HEK293 (cell line): ENCODE results near the gene BTBD7.

Experiments
- CTCF ChIA-PET: fragments of 350-600 bp; formaldehyde crosslinking; extraction: SDS; loops from one replicate; lab custom pipeline; 2021; ENCODE audit warnings: antibody characterized with exemption; lab: Yijun Ruan, JAX
- POLR2A ChIA-PET: fragments of 300-600 bp; formaldehyde crosslinking; extraction: SDS; loops from one replicate; lab custom pipeline; 2020; ENCODE audit warnings: antibody characterized with exemption, inconsistent platforms; lab: Yijun Ruan, JAX
- H3K27ac ChIP-seq: fragments of 200-500 bp; sonication (Bioruptor generic); 2 replicates; pipeline ENCODE4 v1.5.1; 2014; ENCODE audit warnings: low read depth, low read length, control low read depth, inconsistent platforms; ENCODE audit errors: extremely low read depth
- H3K36me3 ChIP-seq, 2 experiments: fragments of 200-500 bp in 1 of 2; sonication (Bioruptor generic) in 1 of 2; 1 replicate in 1 of 2; 2 replicates in 1 of 2; pipeline ENCODE4 v1.5.1; 2014 to 2017; ENCODE audit warnings: inconsistent platforms in 2 of 2, low read length in 2 of 2; ENCODE audit not compliant: control insufficient read depth in 2 of 2, insufficient read depth in 1 of 2
- H3K4me1 ChIP-seq: fragments of 200-500 bp; sonication (Bioruptor generic); 2 replicates; pipeline ENCODE4 v1.5.1; 2014; ENCODE audit warnings: mild to moderate bottlenecking, low read length, inconsistent platforms; ENCODE audit not compliant: control insufficient read depth, insufficient read depth
- H3K4me3 ChIP-seq: 2 replicates; pipeline ENCODE4 v1.5.1; 2011; ENCODE audit warnings: low read depth, mild to moderate bottlenecking, control low read depth, low read length, moderate library complexity
- H3K9me3 ChIP-seq: fragments of 200-500 bp; sonication (Bioruptor generic); 2 replicates; pipeline ENCODE4 v1.5.1; 2014; ENCODE audit warnings: low read depth, low read length, inconsistent platforms; ENCODE audit not compliant: control insufficient read depth, insufficient read depth
- GLIS2 ChIP-seq: fragments of 450-650 bp; formaldehyde crosslinking; IDR thresholded peaks from 2 replicates; pipeline ENCODE4 v1.5.1; 2016; ENCODE audit warnings: missing biosample characterization, missing genetic modification characterization
- IKZF3 ChIP-seq: fragments of 450-650 bp; IDR thresholded peaks from 2 replicates; pipeline ENCODE4 v1.5.0; 2018; ENCODE audit warnings: missing biosample characterization, mild to moderate bottlenecking, missing genetic modification characterization, moderate library complexity
- MEIS1 ChIP-seq: sonication (generic); formaldehyde crosslinking; IDR thresholded peaks from 2 replicates; pipeline ENCODE4 v1.8.1; 2022; ENCODE audit warnings: missing genetic modification reagents, mild to moderate bottlenecking, borderline replicate concordance
- PRDM1 ChIP-seq: fragments of 450-650 bp; formaldehyde crosslinking; IDR thresholded peaks from 2 replicates; pipeline ENCODE4; 2016; ENCODE audit warnings: missing biosample characterization, missing genetic modification characterization
- ZNF140 ChIP-seq: fragments of 450-650 bp; formaldehyde crosslinking; IDR thresholded peaks from 2 replicates; pipeline ENCODE4 v1.5.1; 2016; ENCODE audit warnings: missing biosample characterization, missing genetic modification characterization
- ZNF184 ChIP-seq: fragments of 450-650 bp; IDR thresholded peaks from 2 replicates; pipeline ENCODE4 v1.5.1; 2018; ENCODE audit warnings: missing biosample characterization, mild to moderate bottlenecking, missing genetic modification characterization
- ZNF211 ChIP-seq: fragments of 450-650 bp; formaldehyde crosslinking; IDR thresholded peaks from 2 replicates; pipeline ENCODE4 v1.5.1; 2016; ENCODE audit warnings: low read depth, missing biosample characterization, missing genetic modification characterization
- ZNF311 ChIP-seq: fragments of 450-650 bp; formaldehyde crosslinking; IDR thresholded peaks from 2 replicates; pipeline ENCODE4 v1.5.1; 2017; ENCODE audit warnings: missing biosample characterization, missing genetic modification characterization, borderline replicate concordance
- ZNF354C ChIP-seq: fragments of 450-650 bp; formaldehyde crosslinking; IDR thresholded peaks from 2 replicates; pipeline ENCODE4 v1.5.1; 2016; ENCODE audit warnings: missing biosample characterization, missing genetic modification characterization, low read depth, borderline replicate concordance
- ZNF37A ChIP-seq: fragments of 450-650 bp; IDR thresholded peaks from 2 replicates; pipeline ENCODE4 v1.5.1; 2018; ENCODE audit warnings: missing biosample characterization, missing genetic modification characterization
- ZNF394 ChIP-seq: fragments of 450-650 bp; formaldehyde crosslinking; IDR thresholded peaks from 2 replicates; pipeline ENCODE4 v1.5.1; 2016; ENCODE audit warnings: missing biosample characterization, missing genetic modification characterization, mild to moderate bottlenecking, moderate library complexity, borderline replicate concordance
- ZNF473 ChIP-seq: fragments of 450-650 bp; formaldehyde crosslinking; IDR thresholded peaks from 2 replicates; pipeline ENCODE4 v1.5.1; 2017; ENCODE audit warnings: missing biosample characterization, missing genetic modification characterization
- ZNF510 ChIP-seq: fragments of 450-650 bp; formaldehyde crosslinking; IDR thresholded peaks from 2 replicates; pipeline ENCODE4 v1.5.1; 2018; ENCODE audit warnings: mild to moderate bottlenecking, missing genetic modification characterization, missing biosample characterization; ENCODE audit not compliant: insufficient replicate concordance
- ZNF600 ChIP-seq: fragments of 450-650 bp; formaldehyde crosslinking; IDR thresholded peaks from 2 replicates; pipeline ENCODE4 v1.5.1; 2016; ENCODE audit warnings: missing biosample characterization, missing genetic modification characterization
- ZNF610 ChIP-seq: fragments of 450-650 bp; formaldehyde crosslinking; IDR thresholded peaks from 2 replicates; pipeline ENCODE4 v1.5.1; 2016; ENCODE audit warnings: missing biosample characterization, missing genetic modification characterization, borderline replicate concordance
- ZNF654 ChIP-seq: fragments of 450-650 bp; formaldehyde crosslinking; IDR thresholded peaks from 2 replicates; pipeline ENCODE4 v1.5.1; 2016; ENCODE audit warnings: low read depth, missing biosample characterization, missing genetic modification characterization
- ZNF664 ChIP-seq: fragments of 450-650 bp; formaldehyde crosslinking; IDR thresholded peaks from 2 replicates; pipeline ENCODE4 v1.5.1; 2016; ENCODE audit warnings: missing biosample characterization, missing genetic modification characterization
- ZNF76 ChIP-seq: fragments of 450-650 bp; formaldehyde crosslinking; IDR thresholded peaks from 2 replicates; pipeline ENCODE4; 2016; ENCODE audit warnings: low read depth, missing biosample characterization, missing genetic modification characterization, borderline replicate concordance
- TF ChIP-seq, protein P1 (sequence below): fragments of 450-650 bp; formaldehyde crosslinking; IDR thresholded peaks from 2 replicates; pipeline ENCODE4 v1.5.1; 2016; ENCODE audit warnings: missing biosample characterization, missing genetic modification characterization
- TF ChIP-seq, protein P2 (sequence below): fragments of 450-650 bp; IDR thresholded peaks from 2 replicates; pipeline ENCODE4 v1.5.1; 2018; ENCODE audit warnings: missing biosample characterization, missing genetic modification characterization

Gene BTBD7

DNA sequence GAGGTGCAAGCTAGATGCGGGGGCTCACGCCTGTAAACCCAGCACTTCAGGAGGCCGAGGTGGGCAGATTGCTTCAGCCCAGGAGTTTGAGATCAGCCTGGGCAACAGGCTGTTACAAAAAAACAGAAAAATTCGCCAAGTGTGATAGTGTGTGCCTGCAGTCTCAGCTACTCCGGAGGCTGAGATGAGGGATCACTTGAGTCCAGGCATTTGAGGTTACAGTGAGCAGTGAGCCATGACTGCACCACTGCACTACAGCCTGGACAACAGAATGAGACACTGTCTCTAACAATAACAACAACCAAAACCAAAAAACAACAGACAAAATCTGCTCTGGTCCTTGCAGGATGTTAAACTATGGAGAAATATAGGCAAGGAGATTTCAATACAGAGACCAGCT is 13.9 kb downstream of the BTBD7 start:
- peak; percentile 54; the same call in 1 of the 2 replicates for TF ChIP-seq ZNF394 (tag by site-specific recombination)
- no peak for TF ChIP-seq ZNF654 (tag by site-specific recombination)
- TF ChIP-seq ZNF311 (tag by site-specific recombination): no peak
- Histone ChIP-seq H3K4me3 (no peak overlapping the region), H3K27ac (no peak overlapping the region), H3K36me3 (peaks cover 0 to 9% of the 10 kb centered on the region in 2 experiments; a peak in 1 of 3 replicates), H3K9me3 (no peaks in the 10 kb centered on the region), H3K4me1 (peaks cover 15% of the 10 kb centered on the region)
- ChIA-PET POLR2A (interaction anchor here (0.6 kb wide), 1 partner anchor 79 kb away, joined by 3 read pairs; no protein-coding TSS in a partner anchor), CTCF (no interaction called here)

DNA sequence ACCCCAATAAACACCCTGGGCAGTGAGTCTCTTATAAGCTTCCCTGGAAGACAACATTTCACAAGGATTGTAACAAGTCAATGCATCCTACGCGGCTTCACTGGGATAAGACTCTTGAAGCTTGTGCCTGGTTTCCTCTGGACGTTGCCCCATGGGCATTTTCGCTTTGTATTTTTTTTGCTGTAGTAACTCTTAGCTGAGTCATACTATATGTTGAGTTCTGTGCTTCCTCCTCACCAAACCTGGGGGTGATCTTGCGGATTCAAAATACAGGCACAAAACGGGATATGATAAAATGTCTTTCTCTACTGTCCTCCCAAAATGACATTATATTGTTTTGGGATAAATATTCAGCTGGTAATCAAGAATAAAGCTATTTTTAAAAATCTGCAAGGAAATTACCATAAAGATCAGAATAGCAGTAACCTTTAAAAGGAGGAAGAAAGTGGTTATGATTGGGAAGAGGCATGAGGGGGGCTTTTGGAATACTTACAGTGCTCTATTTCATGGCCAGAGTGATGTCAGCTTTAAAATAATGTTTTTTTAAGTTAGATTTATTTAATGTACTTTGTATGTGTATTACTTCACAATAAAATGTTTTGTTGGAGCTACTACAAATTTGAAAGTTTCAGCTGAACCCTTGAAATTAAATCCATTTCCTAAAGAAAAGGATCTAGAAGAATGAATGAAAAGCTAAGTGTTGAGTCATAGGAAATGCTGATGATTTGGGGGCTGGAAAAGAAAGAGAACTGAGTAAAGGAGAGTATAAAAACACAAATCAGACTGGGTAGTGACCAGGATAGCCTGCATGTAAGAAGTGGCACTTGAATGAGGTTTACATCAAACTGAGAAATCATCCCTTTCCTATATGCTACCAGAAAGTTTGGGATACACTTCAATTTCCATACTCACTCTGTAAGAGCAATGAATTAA is 14.7 kb downstream of the BTBD7 start:
- peaks cover 0 to 9% of the 10 kb centered on the region in 2 experiments; a peak in 1 of 3 replicates for H3K36me3 ChIP-seq
- ChIA-PET POLR2A (interaction anchor here (0.6 to 1.4 kb wide), 2 partner anchors 19 to 79 kb away, joined by 3 read pairs; no protein-coding TSS in a partner anchor), CTCF (interaction anchor here (0.6 to 1.5 kb wide), 4 partner anchors 14 to 219 kb away, joined by 3 to 4 read pairs (median 3); no protein-coding TSS in a partner anchor)
- H3K9me3 ChIP-seq: no peaks in the 10 kb centered on the region
- TF ChIP-seq ZNF394 (tag by site-specific recombination) (no peak), ZNF664 (tag by site-specific recombination) (no peak), ZNF354C (no peak), GLIS2 (tag by site-specific recombination) (no peak), ZNF211 (tag by site-specific recombination) (no peak), ZNF610 (tag by site-specific recombination) (no peak), ZNF184 (tag by site-specific recombination) (no peak)
- TF ChIP-seq, all 188 proteins: peak for 0
- no peak overlapping the region for H3K4me3 ChIP-seq
- H3K4me1 ChIP-seq: peaks cover 15% of the 10 kb centered on the region
- H3K27ac ChIP-seq: no peak overlapping the region

DNA sequence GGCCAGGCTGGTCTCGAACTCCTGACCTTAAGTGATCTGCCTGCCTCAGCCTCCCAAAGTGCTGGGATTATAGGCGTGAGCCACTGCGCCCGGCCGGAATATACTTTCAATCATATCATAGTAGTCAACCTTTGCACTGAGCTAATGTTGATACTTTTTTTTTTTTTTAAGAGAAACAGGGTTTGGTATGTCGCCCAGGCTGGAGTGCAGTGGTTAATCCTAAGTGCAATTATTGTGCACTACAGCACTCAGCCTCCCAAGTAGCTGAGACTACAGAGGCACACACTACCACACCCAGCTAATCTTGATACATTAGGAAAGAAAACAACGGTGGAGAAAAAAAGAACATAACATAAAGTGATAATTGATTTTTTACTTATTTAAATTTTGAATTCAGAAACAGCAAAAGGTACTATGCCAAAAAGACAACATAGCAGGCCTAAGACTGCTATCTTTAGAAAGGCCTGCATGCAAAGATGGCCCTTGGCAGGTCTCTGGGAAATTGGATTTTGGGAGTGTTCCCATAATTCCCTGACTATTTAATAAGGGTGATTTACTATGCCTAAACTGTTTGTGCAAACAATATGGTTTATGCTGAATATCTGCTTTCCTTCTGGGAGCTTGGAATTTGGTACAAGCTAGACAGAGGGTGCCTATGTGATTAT is 15.5 kb downstream of the BTBD7 start:
- Histone ChIP-seq H3K27ac (no peak overlapping the region), H3K4me1 (peaks cover 15% of the 10 kb centered on the region), H3K9me3 (no peaks in the 10 kb centered on the region), H3K4me3 (no peak overlapping the region), H3K36me3 (peaks cover 0 to 8% of the 10 kb centered on the region in 2 experiments; a peak in 1 of 3 replicates)
- no peak for TF ChIP-seq ZNF37A
- no peak for TF ChIP-seq MEIS1 (CRISPR knock-in tag)
- peak; percentile 39; the same call in 1 of the 2 replicates for TF ChIP-seq IKZF3 (tag by site-specific recombination)
- ChIA-PET CTCF (interaction anchor here (0.6 to 1.5 kb wide), 3 partner anchors 186 to 220 kb away, joined by 3 to 4 read pairs (median 3); no protein-coding TSS in a partner anchor), POLR2A (interaction anchor here (1.4 kb wide), 1 partner anchor 18 kb away, joined by 3 read pairs; no protein-coding TSS in a partner anchor)

DNA sequence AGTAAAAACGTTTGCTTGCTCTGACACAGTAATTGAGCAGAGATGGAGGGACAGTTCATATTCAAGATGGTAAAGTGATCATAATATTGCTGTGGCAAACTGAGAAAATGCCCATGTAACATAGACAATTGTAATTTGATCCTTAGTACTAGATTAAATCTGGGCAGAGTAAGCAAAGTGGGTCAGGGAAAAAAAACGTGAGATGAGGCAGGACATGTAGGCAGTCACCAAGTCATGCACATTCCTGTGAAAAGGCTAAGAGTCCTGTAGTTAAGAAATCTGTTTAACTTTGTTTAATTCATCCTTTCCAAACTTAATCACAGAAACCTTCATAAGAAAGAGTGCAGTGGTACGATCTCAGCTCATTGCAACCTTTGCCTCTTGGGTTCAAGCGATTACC is 16.1 kb downstream of the BTBD7 start:
- ChIA-PET CTCF (interaction anchor here (0.6 to 1.5 kb wide), 2 partner anchors 220 to 751 kb away, joined by 3 read pairs; no protein-coding TSS in a partner anchor), POLR2A (interaction anchor here (1.4 kb wide), 1 partner anchor 17 kb away, joined by 3 read pairs; no protein-coding TSS in a partner anchor)
- no peaks in the 10 kb centered on the region for H3K9me3 ChIP-seq
- H3K27ac ChIP-seq: no peak overlapping the region
- peaks cover 0 to 2% of the 10 kb centered on the region in 2 experiments; a peak in 1 of 3 replicates for H3K36me3 ChIP-seq
- no peak overlapping the region for H3K4me3 ChIP-seq
- no peak for TF ChIP-seq ZNF76 (tag by site-specific recombination)
- TF ChIP-seq ZNF473 (tag by site-specific recombination): no peak
- no peak for TF ChIP-seq ZNF510 (tag by site-specific recombination)
- TF ChIP-seq ZNF140: no peak
- no peak for TF ChIP-seq PRDM1 (tag by site-specific recombination)
- TF ChIP-seq ZNF600 (tag by site-specific recombination): no peak
- TF ChIP-seq, protein P1, sequence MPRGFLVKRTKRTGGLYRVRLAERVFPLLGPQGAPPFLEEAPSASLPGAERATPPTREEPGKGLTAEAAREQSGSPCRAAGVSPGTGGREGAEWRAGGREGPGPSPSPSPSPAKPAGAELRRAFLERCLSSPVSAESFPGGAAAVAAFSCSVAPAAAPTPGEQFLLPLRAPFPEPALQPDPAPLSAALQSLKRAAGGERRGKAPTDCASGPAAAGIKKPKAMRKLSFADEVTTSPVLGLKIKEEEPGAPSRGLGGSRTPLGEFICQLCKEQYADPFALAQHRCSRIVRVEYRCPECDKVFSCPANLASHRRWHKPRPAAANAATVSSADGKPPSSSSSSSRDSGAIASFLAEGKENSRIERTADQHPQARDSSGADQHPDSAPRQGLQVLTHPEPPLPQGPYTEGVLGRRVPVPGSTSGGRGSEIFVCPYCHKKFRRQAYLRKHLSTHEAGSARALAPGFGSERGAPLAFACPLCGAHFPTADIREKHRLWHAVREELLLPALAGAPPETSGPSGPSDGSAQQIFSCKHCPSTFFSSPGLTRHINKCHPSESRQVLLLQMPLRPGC (tag by site-specific recombination): no peak
- TF ChIP-seq, protein P2, sequence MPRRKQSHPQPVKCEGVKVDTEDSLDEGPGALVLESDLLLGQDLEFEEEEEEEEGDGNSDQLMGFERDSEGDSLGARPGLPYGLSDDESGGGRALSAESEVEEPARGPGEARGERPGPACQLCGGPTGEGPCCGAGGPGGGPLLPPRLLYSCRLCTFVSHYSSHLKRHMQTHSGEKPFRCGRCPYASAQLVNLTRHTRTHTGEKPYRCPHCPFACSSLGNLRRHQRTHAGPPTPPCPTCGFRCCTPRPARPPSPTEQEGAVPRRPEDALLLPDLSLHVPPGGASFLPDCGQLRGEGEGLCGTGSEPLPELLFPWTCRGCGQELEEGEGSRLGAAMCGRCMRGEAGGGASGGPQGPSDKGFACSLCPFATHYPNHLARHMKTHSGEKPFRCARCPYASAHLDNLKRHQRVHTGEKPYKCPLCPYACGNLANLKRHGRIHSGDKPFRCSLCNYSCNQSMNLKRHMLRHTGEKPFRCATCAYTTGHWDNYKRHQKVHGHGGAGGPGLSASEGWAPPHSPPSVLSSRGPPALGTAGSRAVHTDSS (tag by site-specific recombination): no peak
- TF ChIP-seq, all 188 proteins: peak for 0
- H3K4me1 ChIP-seq: peaks cover 15% of the 10 kb centered on the region
